ENCODE results near the gene SEC11A. TPM values are rescaled to one million over a fixed set of nuclear protein-coding genes. Genes with fewer than 3 reads are reported as not detected.
A peak's percentile ranks its signal among the peaks of the same experiment; 100 is the strongest.

Gene SEC11A
- total and polyA plus RNA-seq, 7 experiments from 2014 or later, result 54.3 to 136 (median 83.6) TPM

DNA sequence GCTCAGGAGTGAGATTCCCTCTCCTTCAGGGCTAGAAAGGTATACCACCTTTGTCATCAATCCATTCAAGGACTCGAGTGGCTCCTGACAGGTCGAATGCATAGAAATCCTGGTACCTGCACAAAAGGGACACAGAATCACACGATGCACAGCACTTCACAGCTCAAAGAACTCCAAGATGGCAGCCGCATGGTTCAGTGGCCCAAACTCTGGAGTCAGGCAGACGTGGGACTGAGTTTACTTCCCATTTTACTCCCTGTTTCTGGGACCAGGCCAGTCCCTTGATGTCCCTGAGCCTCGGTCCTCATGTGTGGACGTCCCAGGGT is 62.4 kb downstream of the SEC11A start:
- Mint-ChIP-seq H3K36me3 (peaks cover 9 to 18% (median 15%) of the 10 kb centered on the region in 5 donors), H3K27ac (peak overlapping the region; percentile 91 to 99 (median 93)), H3K4me1 (peaks cover 17 to 51% (median 45%) of the 10 kb centered on the region in 7 donors), H3K27me3 (no peaks in the 10 kb centered on the region), H3K9me3 (no peaks in the 10 kb centered on the region), H3K4me3 (peak overlapping the region; percentile 83 to 100 (median 98))
- ChIA-PET POLR2A (interaction anchor here (0.6 to 7.5 kb wide), 20 partner anchors 12 to 158 kb away, joined by 3 to 70 read pairs (median 7); partner anchors contain the start of genes SEC11A, ZNF592 and ZSCAN2), CTCF (interaction anchor here (0.7 to 1.9 kb wide), 13 partner anchors 14 to 227 kb away, joined by 3 to 10 read pairs (median 4); no protein-coding TSS in a partner anchor)
- DNase-seq (no peak), ATAC-seq (no peak)
- peak overlapping the region; percentile 91 for H3K4me3 ChIP-seq (ENCODE audit: low read length)
- H3K4me1 ChIP-seq (ENCODE audit: control insufficient read depth in 2 of 2, insufficient read depth in 2 of 2, low read length in 2 of 2), result peaks cover 21 to 30% of the 10 kb centered on the region in 2 donors
- H3K27ac ChIP-seq (ENCODE audit: low read depth, low read length), result peak overlapping the region; percentile 90
- H3K9me3 ChIP-seq (ENCODE audit: control insufficient read depth in 2 of 3, low read length in 3 of 3), result no peaks in the 10 kb centered on the region
- peaks cover 12 to 36% (median 13%) of the 10 kb centered on the region in 3 experiments for H3K36me3 ChIP-seq (ENCODE audit: control insufficient read depth in 2 of 3, insufficient read depth in 3 of 3, low read length in 3 of 3)
- intact Hi-C loops (cut with micrococcal nuclease), result no loop called here
- no peaks in the 10 kb centered on the region for H3K27me3 ChIP-seq (ENCODE audit: control insufficient read depth in 2 of 2, insufficient read depth in 2 of 2, low read length in 2 of 2)

DNA sequence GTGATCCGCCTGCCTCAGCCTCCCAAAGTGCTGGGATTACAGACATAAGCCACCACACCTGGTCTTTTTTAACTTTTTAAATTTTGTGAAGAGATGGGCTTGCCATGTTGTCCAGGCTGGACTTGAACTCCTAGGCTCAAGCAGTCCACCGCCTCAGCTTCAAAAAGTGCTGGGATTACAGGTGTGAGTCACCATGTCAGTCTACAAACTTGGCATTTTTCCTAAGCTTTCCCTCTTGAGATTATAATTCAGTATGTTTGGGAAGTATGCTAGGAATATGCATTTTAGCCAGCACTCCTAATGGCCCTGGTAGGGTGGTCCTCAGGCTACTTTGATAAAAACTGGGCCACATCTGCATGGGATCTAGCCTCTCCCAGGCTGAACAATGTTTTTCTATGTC is 66.2 kb downstream of the SEC11A start:
- peaks cover 20 to 72% (median 24%) of the 10 kb centered on the region in 3 experiments for H3K36me3 ChIP-seq (ENCODE audit: control insufficient read depth in 2 of 3, insufficient read depth in 3 of 3, low read length in 3 of 3)
- H3K9me3 ChIP-seq (ENCODE audit: control insufficient read depth in 2 of 3, low read length in 3 of 3), result no peaks in the 10 kb centered on the region
- peaks cover 17 to 39% (median 28%) of the 10 kb centered on the region in 5 donors for H3K36me3 Mint-ChIP-seq
- H3K4me1 Mint-ChIP-seq, result peaks cover 15 to 37% (median 34%) of the 10 kb centered on the region in 7 donors
- no peaks in the 10 kb centered on the region for H3K27me3 Mint-ChIP-seq
- ATAC-seq (no peak), DNase-seq (no peak)
- intact Hi-C loops (cut with micrococcal nuclease), result no loop called here
- peaks cover 18% of the 10 kb centered on the region in 2 donors for H3K4me1 ChIP-seq (ENCODE audit: control insufficient read depth in 2 of 2, insufficient read depth in 2 of 2, low read length in 2 of 2)
- H3K9me3 Mint-ChIP-seq, result no peaks in the 10 kb centered on the region
- no peak overlapping the region for H3K4me3 ChIP-seq (ENCODE audit: low read length)
- CTCF ChIA-PET, result no interaction called here
- H3K27ac Mint-ChIP-seq, result peak overlapping the region in 2 of 9 donors; percentile 63 to 71
- no peaks in the 10 kb centered on the region for H3K27me3 ChIP-seq (ENCODE audit: control insufficient read depth in 2 of 2, insufficient read depth in 2 of 2, low read length in 2 of 2)
- H3K4me3 Mint-ChIP-seq, result no peak overlapping the region
- POLR2A ChIA-PET, result interaction anchor here (0.6 to 4.0 kb wide), 7 partner anchors 9 to 117 kb away, joined by 3 to 17 read pairs (median 5); no protein-coding TSS in a partner anchor
- peak overlapping the region; percentile 37 for H3K27ac ChIP-seq (ENCODE audit: low read depth, low read length)

- Histone ChIP-seq H3K9me3 (ENCODE audit: control insufficient read depth in 2 of 3, low read length in 3 of 3) (no peaks in the 10 kb centered on the region), H3K27me3 (ENCODE audit: control insufficient read depth in 2 of 2, insufficient read depth in 2 of 2, low read length in 2 of 2) (no peaks in the 10 kb centered on the region), H3K4me3 (ENCODE audit: low read length) (no peak overlapping the region), H3K4me1 (ENCODE audit: control insufficient read depth in 2 of 2, insufficient read depth in 2 of 2, low read length in 2 of 2) (peaks cover 15 to 17% of the 10 kb centered on the region in 2 donors), H3K27ac (ENCODE audit: low read depth, low read length) (no peak overlapping the region), H3K36me3 (ENCODE audit: control insufficient read depth in 2 of 3, insufficient read depth in 3 of 3, low read length in 3 of 3) (peaks cover 20 to 76% (median 24%) of the 10 kb centered on the region in 3 experiments)
- intact Hi-C loops (cut with micrococcal nuclease), result no loop called here
- ChIA-PET CTCF (interaction anchor here (1.1 kb wide), 1 partner anchor 13 kb away, joined by 3 read pairs; no protein-coding TSS in a partner anchor), POLR2A (interaction anchor here (0.6 to 4.0 kb wide), 6 partner anchors 9 to 67 kb away, joined by 3 to 17 read pairs (median 4); partner anchors contain the start of gene SEC11A)
- ATAC-seq (no peak), DNase-seq (no peak)
- Mint-ChIP-seq H3K9me3 (no peaks in the 10 kb centered on the region), H3K27ac (peak overlapping the region in 5 of 9 donors; percentile 63 to 80 (median 78)), H3K36me3 (peaks cover 17 to 44% (median 27%) of the 10 kb centered on the region in 5 donors), H3K4me1 (peaks cover 15 to 31% (median 28%) of the 10 kb centered on the region in 7 donors), H3K27me3 (no peaks in the 10 kb centered on the region), H3K4me3 (no peak overlapping the region)
Observed at GRCh38 chr15:84648539-84648938, 67.4 kb downstream of the SEC11A start.

DNA sequence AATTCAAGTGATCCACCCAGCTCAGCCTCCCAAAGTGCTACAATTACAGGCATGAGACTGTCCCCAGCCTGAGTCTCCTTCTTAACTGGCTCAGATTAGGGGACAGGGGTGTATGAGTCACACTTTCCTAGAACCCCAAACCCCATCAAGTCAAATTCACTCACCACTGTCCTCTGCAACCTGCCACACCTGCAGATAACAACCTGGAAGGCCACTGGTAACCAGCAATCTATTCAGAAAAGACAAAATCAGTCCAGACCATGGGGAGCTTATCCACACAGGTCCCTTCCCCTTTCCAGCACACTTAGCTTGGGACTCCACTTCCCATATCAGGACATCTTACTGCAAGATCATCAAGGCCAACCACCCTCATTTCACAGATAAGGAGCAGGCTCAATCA is 68.2 kb downstream of the SEC11A start:
- Mint-ChIP-seq H3K4me3 (peak overlapping the region in 1 of 10 donors; percentile 8), H3K27me3 (no peaks in the 10 kb centered on the region)

DNA sequence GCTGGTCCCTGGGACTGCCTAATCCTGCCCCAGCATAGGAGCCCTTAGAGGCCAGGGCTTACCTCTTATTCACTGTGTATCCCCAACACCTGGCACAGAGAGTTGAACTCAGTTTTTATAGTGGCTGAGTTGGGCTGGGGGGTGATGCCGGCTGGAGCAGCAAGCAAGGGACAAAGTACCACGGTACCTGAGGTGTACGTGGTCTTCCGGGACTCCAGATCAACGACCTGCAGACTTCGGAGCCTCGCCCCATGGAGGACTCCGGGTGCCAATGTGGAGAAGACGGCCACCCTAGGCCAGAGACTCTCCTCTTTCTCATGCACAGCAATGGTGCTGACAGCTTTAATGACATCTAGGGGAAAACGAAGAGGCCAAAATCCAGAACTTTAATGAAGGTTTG is 69.9 kb downstream of the SEC11A start:
- ATAC-seq (no peak), DNase-seq (no peak)
- H3K27me3 Mint-ChIP-seq, result no peaks in the 10 kb centered on the region
- peaks cover 12 to 43% (median 23%) of the 10 kb centered on the region in 5 donors for H3K36me3 Mint-ChIP-seq
- Histone ChIP-seq H3K9me3 (ENCODE audit: control insufficient read depth in 2 of 3, low read length in 3 of 3) (no peaks in the 10 kb centered on the region), H3K27me3 (ENCODE audit: control insufficient read depth in 2 of 2, insufficient read depth in 2 of 2, low read length in 2 of 2) (no peaks in the 10 kb centered on the region), H3K27ac (ENCODE audit: low read depth, low read length) (no peak overlapping the region), H3K4me3 (ENCODE audit: low read length) (no peak overlapping the region), H3K4me1 (ENCODE audit: control insufficient read depth in 2 of 2, insufficient read depth in 2 of 2, low read length in 2 of 2) (no peaks in the 10 kb centered on the region), H3K36me3 (ENCODE audit: control insufficient read depth in 2 of 3, insufficient read depth in 3 of 3, low read length in 3 of 3) (peaks cover 13 to 88% (median 16%) of the 10 kb centered on the region in 3 experiments)
- H3K4me3 Mint-ChIP-seq, result no peak overlapping the region
- H3K4me1 Mint-ChIP-seq, result peaks cover 7 to 19% (median 11%) of the 10 kb centered on the region in 7 donors
- CTCF ChIA-PET, result no interaction called here
- intact Hi-C loops (cut with micrococcal nuclease), result no loop called here
- POLR2A ChIA-PET, result interaction anchor here (0.6 to 4.0 kb wide), 5 partner anchors 8 to 86 kb away, joined by 3 to 10 read pairs (median 5); no protein-coding TSS in a partner anchor
- H3K27ac Mint-ChIP-seq, result peak overlapping the region in 1 of 9 donors; percentile 11
- H3K9me3 Mint-ChIP-seq, result no peaks in the 10 kb centered on the region

More for the DNA sequence above, 68.2 kb downstream of the SEC11A start:
- peaks cover 15 to 30% (median 24%) of the 10 kb centered on the region in 7 donors for H3K4me1 Mint-ChIP-seq
- H3K4me3 ChIP-seq (ENCODE audit: low read length), result no peak overlapping the region
- CTCF ChIA-PET, result interaction anchor here (0.5 to 1.0 kb wide), 2 partner anchors 9 to 27 kb away, joined by 3 to 4 read pairs; no protein-coding TSS in a partner anchor
- no peak overlapping the region for H3K27ac ChIP-seq (ENCODE audit: low read depth, low read length)
- no peaks in the 10 kb centered on the region for H3K9me3 Mint-ChIP-seq
- intact Hi-C loops (cut with micrococcal nuclease), result no loop called here
- POLR2A ChIA-PET, result interaction anchor here (0.6 to 4.0 kb wide), 5 partner anchors 8 to 116 kb away, joined by 4 to 17 read pairs (median 4); no protein-coding TSS in a partner anchor
- no peak for DNase-seq
- ATAC-seq, result no peak
- peaks cover 7 to 9% of the 10 kb centered on the region in 2 donors for H3K4me1 ChIP-seq (ENCODE audit: control insufficient read depth in 2 of 2, insufficient read depth in 2 of 2, low read length in 2 of 2)
- no peaks in the 10 kb centered on the region for H3K9me3 ChIP-seq (ENCODE audit: control insufficient read depth in 2 of 3, low read length in 3 of 3)
- peaks cover 17 to 50% (median 30%) of the 10 kb centered on the region in 5 donors for H3K36me3 Mint-ChIP-seq
- peak overlapping the region in 7 of 9 donors; percentile 44 to 84 (median 71) for H3K27ac Mint-ChIP-seq
- no peaks in the 10 kb centered on the region for H3K27me3 ChIP-seq (ENCODE audit: control insufficient read depth in 2 of 2, insufficient read depth in 2 of 2, low read length in 2 of 2)
- peaks cover 20 to 84% (median 24%) of the 10 kb centered on the region in 3 experiments for H3K36me3 ChIP-seq (ENCODE audit: control insufficient read depth in 2 of 3, insufficient read depth in 3 of 3, low read length in 3 of 3)

DNA sequence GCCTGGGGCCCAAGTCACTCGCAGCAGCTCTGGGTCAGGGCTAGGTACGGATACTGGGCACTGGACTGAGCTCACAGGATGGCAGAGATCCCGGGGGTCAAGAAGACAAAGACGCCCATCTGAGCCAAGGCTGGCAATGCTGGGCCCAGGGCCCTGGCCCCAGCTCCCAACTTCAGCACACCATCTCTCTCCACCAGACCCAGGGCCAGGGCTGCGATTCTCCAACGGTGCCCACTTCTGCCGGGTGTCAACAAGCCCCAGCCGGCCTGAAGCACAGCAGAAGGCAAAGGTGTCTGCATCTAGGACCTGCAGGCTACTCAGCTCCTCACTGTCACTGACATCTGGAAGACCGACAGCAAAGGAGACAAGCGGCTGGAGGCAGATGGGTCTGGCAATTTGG is 70.4 kb downstream of the SEC11A start:
- H3K4me1 Mint-ChIP-seq, result peaks cover 10 to 22% (median 11%) of the 10 kb centered on the region in 7 donors
- no peak overlapping the region for H3K4me3 ChIP-seq (ENCODE audit: low read length)
- no peaks in the 10 kb centered on the region for H3K9me3 Mint-ChIP-seq
- H3K27me3 Mint-ChIP-seq, result no peaks in the 10 kb centered on the region
- intact Hi-C loops (cut with micrococcal nuclease), result no loop called here
- peak overlapping the region in 1 of 9 donors; percentile 67 for H3K27ac Mint-ChIP-seq
- H3K36me3 Mint-ChIP-seq, result peaks cover 12 to 45% (median 24%) of the 10 kb centered on the region in 5 donors
- ATAC-seq (no peak), DNase-seq (no peak)
- no peaks in the 10 kb centered on the region for H3K27me3 ChIP-seq (ENCODE audit: control insufficient read depth in 2 of 2, insufficient read depth in 2 of 2, low read length in 2 of 2)
- no peak overlapping the region for H3K27ac ChIP-seq (ENCODE audit: low read depth, low read length)
- H3K9me3 ChIP-seq (ENCODE audit: control insufficient read depth in 2 of 3, low read length in 3 of 3), result no peaks in the 10 kb centered on the region
- ChIA-PET CTCF (no interaction called here), POLR2A (interaction anchor here (0.6 to 0.8 kb wide), 3 partner anchors 11 to 87 kb away, joined by 3 to 5 read pairs (median 4); no protein-coding TSS in a partner anchor)
- H3K4me1 ChIP-seq (ENCODE audit: control insufficient read depth in 2 of 2, insufficient read depth in 2 of 2, low read length in 2 of 2), result no peaks in the 10 kb centered on the region
- no peak overlapping the region for H3K4me3 Mint-ChIP-seq
- peaks cover 13 to 90% (median 18%) of the 10 kb centered on the region in 3 experiments for H3K36me3 ChIP-seq (ENCODE audit: control insufficient read depth in 2 of 3, insufficient read depth in 3 of 3, low read length in 3 of 3)

All from naive thymus-derived CD4-positive, alpha-beta T cell (primary cell).